Osteocyte (in vitro differentiated cells): ENCODE data around the gene ZNF385B. TPM values are rescaled to one million over a fixed set of nuclear protein-coding genes. Genes with fewer than 3 reads are reported as not detected.

Experiments
- DNase-seq: peaks from one replicate; pipeline ENCODE4 v3.0.0; 2021; ENCODE audit warnings: mixed read lengths; ENCODE audit not compliant: unreplicated experiment; ENCODE audit errors: extremely low spot score
- H3K27ac Mint-ChIP-seq: one replicate; pipeline ENCODE4 v1.8.0; 2021; ENCODE audit warnings: mild to moderate bottlenecking, mixed read lengths; ENCODE audit not compliant: unreplicated experiment
- H3K27me3 Mint-ChIP-seq: one replicate; pipeline ENCODE4 v1.8.0; 2021; ENCODE audit warnings: mixed read lengths; ENCODE audit not compliant: unreplicated experiment
- H3K36me3 Mint-ChIP-seq: one replicate; pipeline ENCODE4 v1.8.0; 2021; ENCODE audit warnings: mixed read lengths; ENCODE audit not compliant: unreplicated experiment
- H3K4me1 Mint-ChIP-seq: one replicate; pipeline ENCODE4 v1.8.0; 2021; ENCODE audit warnings: mixed read lengths; ENCODE audit not compliant: unreplicated experiment
- H3K4me3 Mint-ChIP-seq: one replicate; pipeline ENCODE4 v1.8.0; 2021; ENCODE audit warnings: mild to moderate bottlenecking, moderate library complexity, mixed read lengths; ENCODE audit not compliant: unreplicated experiment
- H3K9me3 Mint-ChIP-seq: one replicate; pipeline ENCODE4 v1.8.0; 2021; ENCODE audit warnings: mixed read lengths; ENCODE audit not compliant: unreplicated experiment
- CTCF ChIP-seq: fragments of 200-600 bp; sonication (generic); IDR thresholded peaks from 2 replicates; pipeline ENCODE4 v1.5.0; 2021; ENCODE audit warnings: antibody characterized with exemption, mild to moderate bottlenecking, moderate library complexity
- total RNA-seq: library from RNA; stranded (reverse); gene quantifications from 2 replicates; pipeline ENCODE4 v1.2.1, GENCODE V29; 2021

The ZNF385B gene
- total RNA-seq, 1 donor from 2014 or later, result 0.13 TPM

GRCh38 chr2:179682756-179683155 lies 178.7 kb downstream of the ZNF385B start:
- no peak for TF ChIP-seq CTCF
- no peak for DNase-seq
- no peaks in the 10 kb centered on the region for H3K4me1 Mint-ChIP-seq
- peaks cover 9% of the 10 kb centered on the region for H3K27me3 Mint-ChIP-seq
- no peak overlapping the region for H3K27ac Mint-ChIP-seq
- no peaks in the 10 kb centered on the region for H3K9me3 Mint-ChIP-seq
- no peak overlapping the region for H3K4me3 Mint-ChIP-seq
- H3K36me3 Mint-ChIP-seq, result no peaks in the 10 kb centered on the region

- H3K4me3 Mint-ChIP-seq, result no peak overlapping the region
- no peak for DNase-seq
- H3K4me1 Mint-ChIP-seq, result peaks cover 7% of the 10 kb centered on the region
- no peaks in the 10 kb centered on the region for H3K36me3 Mint-ChIP-seq
- H3K27ac Mint-ChIP-seq, result no peak overlapping the region
- H3K27me3 Mint-ChIP-seq, result peaks cover 9% of the 10 kb centered on the region
- H3K9me3 Mint-ChIP-seq, result no peaks in the 10 kb centered on the region
- TF ChIP-seq CTCF, result no peak
Measured at GRCh38 chr2:179677746-179678505, 183.5 kb downstream of the ZNF385B start.

GRCh38 chr2:179677077-179677688 lies 184.2 kb downstream of the ZNF385B start:
- H3K4me3 Mint-ChIP-seq, result no peak overlapping the region
- H3K27me3 Mint-ChIP-seq, result peaks cover 9% of the 10 kb centered on the region
- no peaks in the 10 kb centered on the region for H3K36me3 Mint-ChIP-seq
- H3K9me3 Mint-ChIP-seq, result no peaks in the 10 kb centered on the region
- H3K4me1 Mint-ChIP-seq, result peaks cover 7% of the 10 kb centered on the region
- DNase-seq, result no peak
- TF ChIP-seq CTCF, result no peak
- no peak overlapping the region for H3K27ac Mint-ChIP-seq

GRCh38 chr2:179675435-179675834 lies 186.0 kb downstream of the ZNF385B start:
- H3K36me3 Mint-ChIP-seq, result no peaks in the 10 kb centered on the region
- no peaks in the 10 kb centered on the region for H3K9me3 Mint-ChIP-seq
- no peak for TF ChIP-seq CTCF
- H3K4me1 Mint-ChIP-seq, result peaks cover 7% of the 10 kb centered on the region
- H3K27ac Mint-ChIP-seq, result no peak overlapping the region
- peaks cover 4% of the 10 kb centered on the region for H3K27me3 Mint-ChIP-seq
- no peak overlapping the region for H3K4me3 Mint-ChIP-seq
- no peak for DNase-seq
